Measurements from ENCODE around the gene NUAK2. TPM values are rescaled to one million over a fixed set of nuclear protein-coding genes. Genes with fewer than 3 reads are reported as not detected.
A peak's percentile ranks its signal among the peaks of the same experiment; 100 is the strongest.

NUAK2 gene
- total and polyA plus RNA-seq, 2 of the 8 experiments (the other 6 are each of a cell fraction or from before 2014, with no cell fraction given), result 9.4 to 12.9 TPM

DNA sequence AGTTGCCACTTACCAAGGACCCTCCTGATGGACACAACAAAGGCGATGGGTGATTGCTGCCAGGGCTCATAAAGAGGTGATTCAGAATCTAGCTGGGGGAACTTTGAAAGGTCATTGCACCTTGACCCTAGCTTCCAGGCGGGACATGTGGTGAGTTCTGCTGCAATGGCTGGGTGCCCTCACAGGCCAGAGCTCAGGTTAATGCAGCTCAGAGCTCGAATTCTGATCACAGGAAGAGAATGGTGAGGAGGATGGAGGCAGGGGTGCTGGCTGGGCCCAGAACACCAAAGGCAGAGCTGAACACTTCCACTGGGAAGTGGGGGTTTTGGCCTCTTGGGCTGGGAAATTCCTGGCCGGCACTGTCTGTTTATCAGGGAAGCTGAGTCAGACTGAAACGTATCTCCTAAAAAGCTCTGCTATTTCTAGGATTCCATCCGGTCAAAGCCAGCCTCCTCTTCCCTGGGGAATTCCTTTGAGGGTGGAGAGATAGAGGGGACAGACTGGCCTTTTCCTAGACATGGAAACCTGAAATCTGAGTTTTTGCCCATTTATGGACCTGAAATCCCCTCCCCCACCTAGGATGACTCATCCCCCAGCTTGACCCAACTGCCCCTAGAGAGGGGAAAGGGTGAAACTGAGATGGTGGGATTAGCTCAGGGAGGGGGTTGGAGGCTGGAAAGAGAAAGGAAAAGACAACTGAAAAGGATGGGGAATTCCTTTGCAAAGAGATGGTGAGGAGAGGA lies 27.2 kb downstream of the NUAK2 start (continued):
- TF ChIP-seq, protein P1, sequence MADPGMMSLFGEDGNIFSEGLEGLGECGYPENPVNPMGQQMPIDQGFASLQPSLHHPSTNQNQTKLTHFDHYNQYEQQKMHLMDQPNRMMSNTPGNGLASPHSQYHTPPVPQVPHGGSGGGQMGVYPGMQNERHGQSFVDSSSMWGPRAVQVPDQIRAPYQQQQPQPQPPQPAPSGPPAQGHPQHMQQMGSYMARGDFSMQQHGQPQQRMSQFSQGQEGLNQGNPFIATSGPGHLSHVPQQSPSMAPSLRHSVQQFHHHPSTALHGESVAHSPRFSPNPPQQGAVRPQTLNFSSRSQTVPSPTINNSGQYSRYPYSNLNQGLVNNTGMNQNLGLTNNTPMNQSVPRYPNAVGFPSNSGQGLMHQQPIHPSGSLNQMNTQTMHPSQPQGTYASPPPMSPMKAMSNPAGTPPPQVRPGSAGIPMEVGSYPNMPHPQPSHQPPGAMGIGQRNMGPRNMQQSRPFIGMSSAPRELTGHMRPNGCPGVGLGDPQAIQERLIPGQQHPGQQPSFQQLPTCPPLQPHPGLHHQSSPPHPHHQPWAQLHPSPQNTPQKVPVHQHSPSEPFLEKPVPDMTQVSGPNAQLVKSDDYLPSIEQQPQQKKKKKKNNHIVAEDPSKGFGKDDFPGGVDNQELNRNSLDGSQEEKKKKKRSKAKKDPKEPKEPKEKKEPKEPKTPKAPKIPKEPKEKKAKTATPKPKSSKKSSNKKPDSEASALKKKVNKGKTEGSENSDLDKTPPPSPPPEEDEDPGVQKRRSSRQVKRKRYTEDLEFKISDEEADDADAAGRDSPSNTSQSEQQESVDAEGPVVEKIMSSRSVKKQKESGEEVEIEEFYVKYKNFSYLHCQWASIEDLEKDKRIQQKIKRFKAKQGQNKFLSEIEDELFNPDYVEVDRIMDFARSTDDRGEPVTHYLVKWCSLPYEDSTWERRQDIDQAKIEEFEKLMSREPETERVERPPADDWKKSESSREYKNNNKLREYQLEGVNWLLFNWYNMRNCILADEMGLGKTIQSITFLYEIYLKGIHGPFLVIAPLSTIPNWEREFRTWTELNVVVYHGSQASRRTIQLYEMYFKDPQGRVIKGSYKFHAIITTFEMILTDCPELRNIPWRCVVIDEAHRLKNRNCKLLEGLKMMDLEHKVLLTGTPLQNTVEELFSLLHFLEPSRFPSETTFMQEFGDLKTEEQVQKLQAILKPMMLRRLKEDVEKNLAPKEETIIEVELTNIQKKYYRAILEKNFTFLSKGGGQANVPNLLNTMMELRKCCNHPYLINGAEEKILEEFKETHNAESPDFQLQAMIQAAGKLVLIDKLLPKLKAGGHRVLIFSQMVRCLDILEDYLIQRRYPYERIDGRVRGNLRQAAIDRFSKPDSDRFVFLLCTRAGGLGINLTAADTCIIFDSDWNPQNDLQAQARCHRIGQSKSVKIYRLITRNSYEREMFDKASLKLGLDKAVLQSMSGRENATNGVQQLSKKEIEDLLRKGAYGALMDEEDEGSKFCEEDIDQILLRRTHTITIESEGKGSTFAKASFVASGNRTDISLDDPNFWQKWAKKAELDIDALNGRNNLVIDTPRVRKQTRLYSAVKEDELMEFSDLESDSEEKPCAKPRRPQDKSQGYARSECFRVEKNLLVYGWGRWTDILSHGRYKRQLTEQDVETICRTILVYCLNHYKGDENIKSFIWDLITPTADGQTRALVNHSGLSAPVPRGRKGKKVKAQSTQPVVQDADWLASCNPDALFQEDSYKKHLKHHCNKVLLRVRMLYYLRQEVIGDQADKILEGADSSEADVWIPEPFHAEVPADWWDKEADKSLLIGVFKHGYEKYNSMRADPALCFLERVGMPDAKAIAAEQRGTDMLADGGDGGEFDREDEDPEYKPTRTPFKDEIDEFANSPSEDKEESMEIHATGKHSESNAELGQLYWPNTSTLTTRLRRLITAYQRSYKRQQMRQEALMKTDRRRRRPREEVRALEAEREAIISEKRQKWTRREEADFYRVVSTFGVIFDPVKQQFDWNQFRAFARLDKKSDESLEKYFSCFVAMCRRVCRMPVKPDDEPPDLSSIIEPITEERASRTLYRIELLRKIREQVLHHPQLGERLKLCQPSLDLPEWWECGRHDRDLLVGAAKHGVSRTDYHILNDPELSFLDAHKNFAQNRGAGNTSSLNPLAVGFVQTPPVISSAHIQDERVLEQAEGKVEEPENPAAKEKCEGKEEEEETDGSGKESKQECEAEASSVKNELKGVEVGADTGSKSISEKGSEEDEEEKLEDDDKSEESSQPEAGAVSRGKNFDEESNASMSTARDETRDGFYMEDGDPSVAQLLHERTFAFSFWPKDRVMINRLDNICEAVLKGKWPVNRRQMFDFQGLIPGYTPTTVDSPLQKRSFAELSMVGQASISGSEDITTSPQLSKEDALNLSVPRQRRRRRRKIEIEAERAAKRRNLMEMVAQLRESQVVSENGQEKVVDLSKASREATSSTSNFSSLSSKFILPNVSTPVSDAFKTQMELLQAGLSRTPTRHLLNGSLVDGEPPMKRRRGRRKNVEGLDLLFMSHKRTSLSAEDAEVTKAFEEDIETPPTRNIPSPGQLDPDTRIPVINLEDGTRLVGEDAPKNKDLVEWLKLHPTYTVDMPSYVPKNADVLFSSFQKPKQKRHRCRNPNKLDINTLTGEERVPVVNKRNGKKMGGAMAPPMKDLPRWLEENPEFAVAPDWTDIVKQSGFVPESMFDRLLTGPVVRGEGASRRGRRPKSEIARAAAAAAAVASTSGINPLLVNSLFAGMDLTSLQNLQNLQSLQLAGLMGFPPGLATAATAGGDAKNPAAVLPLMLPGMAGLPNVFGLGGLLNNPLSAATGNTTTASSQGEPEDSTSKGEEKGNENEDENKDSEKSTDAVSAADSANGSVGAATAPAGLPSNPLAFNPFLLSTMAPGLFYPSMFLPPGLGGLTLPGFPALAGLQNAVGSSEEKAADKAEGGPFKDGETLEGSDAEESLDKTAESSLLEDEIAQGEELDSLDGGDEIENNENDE (IDR thresholded peaks at IDR 0.05; ENCODE audit: insufficient replicate concordance, low read length), result no peak
- TF ChIP-seq JUN (IDR thresholded peaks at IDR 0.05; ENCODE audit: low read depth, low read length) (peak; percentile 100), NANOG (IDR thresholded peaks at IDR 0.05; ENCODE audit: insufficient read depth, low read depth, low read length, poor library complexity, severe bottlenecking) (no peak), SAP30 (IDR thresholded peaks at IDR 0.05; ENCODE audit: insufficient read depth, insufficient replicate concordance, low read length) (no peak), POLR2AphosphoS5 (IDR thresholded peaks at IDR 0.05; ENCODE audit: low read depth, low read length) (peak; percentile 60), RFX5 (IDR thresholded peaks at IDR 0.05; ENCODE audit: borderline replicate concordance, low read depth, low read length) (peak; percentile 15; the same call in 1 of the 2 replicates), NRF1 (IDR thresholded peaks at IDR 0.05; ENCODE audit: low read depth, low read length) (no peak), RBBP5 (IDR thresholded peaks at IDR 0.05; ENCODE audit: borderline replicate concordance, low read depth, low read length) (peak; percentile 57)
- TF ChIP-seq, protein P2, sequence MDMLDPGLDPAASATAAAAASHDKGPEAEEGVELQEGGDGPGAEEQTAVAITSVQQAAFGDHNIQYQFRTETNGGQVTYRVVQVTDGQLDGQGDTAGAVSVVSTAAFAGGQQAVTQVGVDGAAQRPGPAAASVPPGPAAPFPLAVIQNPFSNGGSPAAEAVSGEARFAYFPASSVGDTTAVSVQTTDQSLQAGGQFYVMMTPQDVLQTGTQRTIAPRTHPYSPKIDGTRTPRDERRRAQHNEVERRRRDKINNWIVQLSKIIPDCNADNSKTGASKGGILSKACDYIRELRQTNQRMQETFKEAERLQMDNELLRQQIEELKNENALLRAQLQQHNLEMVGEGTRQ (IDR thresholded peaks at IDR 0.05; ENCODE audit: low read length), result no peak
